IMR-90 (cell line): Measurements from ENCODE around the gene PI4KA. TPM values are rescaled to one million over a fixed set of nuclear protein-coding genes. Genes with fewer than 3 reads are reported as not detected.

Experiments
- ATAC-seq: fragments of 200-7000 bp; cut with Tn5 transposase; 2 replicates; pipeline ENCODE4 v1.9.1; 2020; ENCODE audit warnings: low read depth, mild to moderate bottlenecking, moderate library complexity
- BruUV-seq: library from RNA; stranded (reverse); fragments of 400-500 nt; replicated peaks from 2 replicates; lab custom pipeline; 2021; lab: Mats Ljungman, UMichigan
- CTCF ChIA-PET: fragments of 300-600 bp; formaldehyde crosslinking; extraction: SDS; loops from one replicate; lab custom pipeline; 2021; ENCODE audit warnings: antibody characterized with exemption; lab: Yijun Ruan, JAX
- POLR2A ChIA-PET: fragments of 300-600 bp; sonication (Branson Sonifier 250); formaldehyde crosslinking; loops from one replicate; lab custom pipeline; 2022; ENCODE audit warnings: antibody characterized with exemption; ENCODE audit not compliant: unreplicated experiment; lab: Charles Lee
- DNase-seq: peaks from one replicate; pipeline ENCODE4 v3.0.0; 2013
- H2AFZ ChIP-seq: replicated peaks from 2 replicates; pipeline ENCODE3; 2013; ENCODE audit warnings: low read length, mild to moderate bottlenecking; ENCODE audit not compliant: poor library complexity
- H2AK5ac ChIP-seq: 2 replicates; pipeline ENCODE4 v1.6.1; 2013; ENCODE audit warnings: low read depth, low read length, inconsistent platforms
- H2AK9ac ChIP-seq: replicated peaks from 2 replicates; pipeline ENCODE3; 2013; ENCODE audit warnings: mild to moderate bottlenecking, low read depth, low read length, moderate library complexity; ENCODE audit not compliant: poor library complexity
- H2BK120ac ChIP-seq: 2 replicates; pipeline ENCODE4 v1.6.1; 2013; ENCODE audit warnings: low read depth, low read length, inconsistent platforms
- H2BK15ac ChIP-seq: 3 replicates; pipeline ENCODE4 v1.6.1; 2013; ENCODE audit warnings: low read depth, low read length, inconsistent platforms
- H2BK20ac ChIP-seq: 2 replicates; pipeline ENCODE4 v1.6.1; 2013; ENCODE audit warnings: low read depth, mild to moderate bottlenecking, inconsistent platforms, low read length, moderate library complexity
- H2BK5ac ChIP-seq: 2 replicates; pipeline ENCODE4 v1.6.1; 2013; ENCODE audit warnings: mild to moderate bottlenecking, low read depth, low read length, inconsistent platforms; ENCODE audit not compliant: poor library complexity, severe bottlenecking
- H3K14ac ChIP-seq: replicated peaks from 2 replicates; pipeline ENCODE4 v1.6.1; 2013; ENCODE audit warnings: low read depth, low read length, inconsistent platforms
- H3K18ac ChIP-seq: 2 replicates; pipeline ENCODE4 v1.6.1; 2013; ENCODE audit warnings: low read depth, low read length, control low read depth
- H3K23ac ChIP-seq: 2 replicates; pipeline ENCODE4 v1.6.1; 2013; ENCODE audit warnings: low read depth, low read length, inconsistent platforms
- H3K27ac ChIP-seq: 2 replicates; pipeline ENCODE4 v1.5.1; 2013; ENCODE audit warnings: mild to moderate bottlenecking, control low read depth, low read length; ENCODE audit not compliant: insufficient read depth
- H3K27me3 ChIP-seq: 2 replicates; pipeline ENCODE4 v1.6.1; 2013; ENCODE audit warnings: low read length; ENCODE audit not compliant: control insufficient read depth, insufficient read depth
- H3K36me3 ChIP-seq: 2 replicates; pipeline ENCODE4 v1.6.1; 2013; ENCODE audit warnings: low read length, mixed read lengths; ENCODE audit not compliant: control insufficient read depth, insufficient read depth
- H3K4ac ChIP-seq: 2 replicates; pipeline ENCODE4 v1.6.1; 2013; ENCODE audit warnings: low read depth, low read length, inconsistent platforms
- H3K4me1 ChIP-seq: 2 replicates; pipeline ENCODE4 v1.6.1; 2013; ENCODE audit warnings: low read length, mixed read lengths; ENCODE audit not compliant: control insufficient read depth, insufficient read depth
- H3K4me2 ChIP-seq: 2 replicates; pipeline ENCODE4 v1.6.1; 2013; ENCODE audit warnings: low read depth, mild to moderate bottlenecking, control low read depth, low read length, moderate library complexity
- H3K4me3 ChIP-seq: 2 replicates; pipeline ENCODE4 v1.5.1; 2013; ENCODE audit warnings: low read depth, mild to moderate bottlenecking, control low read depth, low read length, moderate library complexity; ENCODE audit not compliant: insufficient read depth
- H3K56ac ChIP-seq: 2 replicates; pipeline ENCODE4 v1.6.1; 2013; ENCODE audit warnings: low read length, inconsistent platforms; ENCODE audit not compliant: insufficient read depth; ENCODE audit errors: extremely low read depth
- H3K79me1 ChIP-seq, 2 experiments: 2 replicates each; pipeline ENCODE4 v1.6.1; 2013; ENCODE audit warnings: low read length in 2 of 2, inconsistent platforms in 1 of 2, low read depth in 1 of 2
- H3K9ac ChIP-seq: 2 replicates; pipeline ENCODE4 v1.6.1; 2013; ENCODE audit warnings: low read depth, low read length, control low read depth
- H3K9me1 ChIP-seq: 2 replicates; pipeline ENCODE4 v1.6.1; 2013; ENCODE audit warnings: low read length, inconsistent platforms; ENCODE audit not compliant: insufficient read depth
- H3K9me3 ChIP-seq: 2 replicates; pipeline ENCODE4 v1.6.1; 2013; ENCODE audit warnings: low read length; ENCODE audit not compliant: control insufficient read depth, insufficient read depth
- H4K20me1 ChIP-seq: 2 replicates; pipeline ENCODE4 v1.6.1; 2013; ENCODE audit warnings: low read length, inconsistent platforms; ENCODE audit not compliant: insufficient read depth
- H4K5ac ChIP-seq: 2 replicates; pipeline ENCODE4 v1.6.1; 2013; ENCODE audit warnings: mild to moderate bottlenecking, low read depth, low read length, control low read depth
- H4K8ac ChIP-seq, 2 experiments: 2 replicates each; pipeline ENCODE4 v1.6.1; 2013; ENCODE audit warnings: low read depth in 2 of 2, low read length in 2 of 2, control low read depth in 1 of 2, inconsistent platforms in 1 of 2
- H4K91ac ChIP-seq: 2 replicates; pipeline ENCODE4 v1.6.1; 2013; ENCODE audit warnings: low read depth, low read length, inconsistent platforms; ENCODE audit not compliant: insufficient read depth
- CTCF ChIP-seq: conservative IDR thresholded peaks from 2 replicates; pipeline ENCODE4 v1.5.1; 2012; ENCODE audit warnings: mild to moderate bottlenecking, low read depth, low read length, improper control_type of control experiment
- WGBS, 2 experiments: methylation state at CpG; one replicate each; pipeline versions ENCODE4 v1.1.5 to v1.1.7; 2013; ENCODE audit warnings: missing lambda C conversion rate in 2 of 2; ENCODE audit not compliant: insufficient read length in 1 of 2; ENCODE audit errors: extremely low coverage in 2 of 2; 5-methylcytosine and 5-hydroxymethylcytosine counted together
- dilution Hi-C: fragments of 300-500 bp; cut with HindIII; formaldehyde crosslinking; loops from one replicate; pipeline ENCODE4 v1.14.3; 2018; ENCODE audit warnings: low sequenced_read_pairs; ENCODE audit not compliant: unreplicated experiment
- in situ Hi-C: fragments of 300-500 bp; cut with MboI; formaldehyde crosslinking; loops from 3 replicates; pipeline ENCODE4 v1.14.3; 2019; ENCODE audit warnings: low sequenced_read_pairs, inconsistent platforms, mixed read lengths
- intact Hi-C: fragments of 100-400 bp; cut with micrococcal nuclease; formaldehyde crosslinking; loops from 2 replicates; pipeline ENCODE4 v1.10.0; 2022
- polyA plus RNA-seq, 3 experiments: library from polyadenylated mRNA; depleted of rRNA; stranded (reverse); fragments of >200 nt; gene quantifications; 2 replicates each; pipeline ENCODE4 v1.2.3, GENCODE V29; 2012; ENCODE audit warnings: low replicate concordance in 1 of 3
- total RNA-seq: library from RNA; depleted of rRNA; stranded (reverse); fragments of >200 nt; gene quantifications from 2 replicates; pipeline ENCODE4 v1.2.3, GENCODE V29; 2012

PI4KA gene
- total and polyA plus RNA-seq, 2 of the 4 experiments (the other 2 are of a cell fraction), result 16.8 to 35.5 TPM

GRCh38 chr22:20774882-20775281 lies 83.7 kb downstream of the PI4KA start:
- DNase-seq (no peak), ATAC-seq (no peak)
- Histone ChIP-seq H3K14ac (no peak overlapping the region), H2AK5ac (no peak overlapping the region), H2BK5ac (no peak overlapping the region), H3K56ac (no peak overlapping the region), H3K79me1 (peaks cover 0 to 12% of the 10 kb centered on the region in 2 experiments; a peak in 2 of 4 replicates), H3K4me3 (no peak overlapping the region), H2AFZ (no peak overlapping the region), H3K4ac (no peak overlapping the region), H3K18ac (no peak overlapping the region), H2BK120ac (no peak overlapping the region), H4K20me1 (no peaks in the 10 kb centered on the region; the same call in 1 of the 2 replicates), H4K91ac (no peak overlapping the region), H3K4me1 (peaks cover 5% of the 10 kb centered on the region), H4K5ac (no peak overlapping the region), H3K9ac (no peak overlapping the region), H3K27ac (no peak overlapping the region), H4K8ac (no peak overlapping the region), H2BK20ac (no peak overlapping the region), H3K4me2 (no peak overlapping the region), H3K36me3 (peaks cover 4% of the 10 kb centered on the region; the same call in 1 of the 2 replicates), H3K9me1 (peaks cover 12% of the 10 kb centered on the region), H3K27me3 (no peaks in the 10 kb centered on the region), H3K23ac (no peak overlapping the region), H2AK9ac (no peak overlapping the region), H3K9me3 (no peaks in the 10 kb centered on the region), H2BK15ac (no peak overlapping the region)
- ChIA-PET POLR2A (no interaction called here), CTCF (no interaction called here)
- dilution Hi-C loops, result no loop called here
- in situ Hi-C loops, result no loop called here
- no peak for TF ChIP-seq CTCF
- BruUV-seq, result no TSS peak
- no CpG with 5 or more reads among the region's 4 CpGs for WGBS, 2 experiments
- intact Hi-C loops, result no loop called here
